ENCODE measurements around the gene ARF4.
"Not testable (repeated sequence)": the region's sequence is repeated elsewhere in the genome, so short reads cannot be mapped to it uniquely, and the experiment has no call there.

GRCh38 chr3:57634259-57634658, 37.1 kb upstream of the ARF4 start:
- TF ChIP-seq EP300, CTCF, POLR2AphosphoS5, POLR2A (IDR thresholded peaks at IDR 0.05): not testable (repeated sequence)
